ENCODE results near the gene ARHGAP1.
A peak's percentile ranks its signal among the peaks of the same experiment; 100 is the strongest.

The ARHGAP1 gene

DNA sequence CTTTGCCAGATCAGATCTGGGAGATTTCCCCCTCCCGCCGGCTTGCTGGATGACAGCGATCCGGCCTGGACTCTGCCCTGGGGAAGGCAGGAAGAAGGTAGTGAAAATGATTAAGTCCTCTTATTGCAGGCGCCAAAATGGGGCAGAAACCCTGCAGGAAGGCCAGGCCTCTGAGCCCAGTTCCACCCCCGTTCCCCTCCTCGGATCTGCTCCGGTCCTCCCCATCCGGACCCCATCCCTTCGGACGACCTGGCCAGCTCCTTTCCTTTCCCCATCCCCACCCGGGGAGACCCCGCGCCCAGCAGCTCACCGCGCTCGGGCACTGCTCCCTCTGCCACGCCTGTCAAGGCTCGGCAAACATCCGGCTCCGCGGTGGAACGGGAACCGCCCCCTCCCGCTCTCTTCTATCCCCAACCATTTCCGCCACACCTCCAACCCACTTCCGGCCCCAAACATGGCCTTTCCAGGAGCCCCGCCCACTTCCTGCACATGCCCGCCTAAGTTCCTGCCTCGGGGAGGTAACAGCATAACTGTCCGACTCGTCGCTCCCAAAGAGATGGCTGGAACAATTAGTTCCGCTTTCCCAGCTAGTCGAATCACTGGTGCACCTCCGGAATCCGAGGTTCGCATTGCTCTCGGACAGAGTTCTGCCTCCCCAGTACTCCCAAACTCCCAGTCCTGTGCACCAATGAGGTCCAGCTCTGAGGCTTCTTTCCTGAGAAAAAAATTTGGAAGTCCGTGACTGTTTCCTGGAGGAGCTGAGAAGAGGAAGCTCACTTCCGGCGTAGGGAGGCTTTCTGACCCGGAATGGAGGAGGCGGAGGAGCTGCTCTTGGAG lies at the start of gene ARHGAP1, which contains the start of gene ZNF408:
Gene ARHGAP1, minus strand, starts transcription at position 379 of the 837 bp plus-strand sequence. CDS start 4,512 bp downstream, outside the sequence.
Gene ZNF408, plus strand, starts transcription at position 791 of the 837 bp plus-strand sequence. Its CDS starts 17 bp downstream, at position 808.
- DNase-seq = peak; percentile 99

DNA sequence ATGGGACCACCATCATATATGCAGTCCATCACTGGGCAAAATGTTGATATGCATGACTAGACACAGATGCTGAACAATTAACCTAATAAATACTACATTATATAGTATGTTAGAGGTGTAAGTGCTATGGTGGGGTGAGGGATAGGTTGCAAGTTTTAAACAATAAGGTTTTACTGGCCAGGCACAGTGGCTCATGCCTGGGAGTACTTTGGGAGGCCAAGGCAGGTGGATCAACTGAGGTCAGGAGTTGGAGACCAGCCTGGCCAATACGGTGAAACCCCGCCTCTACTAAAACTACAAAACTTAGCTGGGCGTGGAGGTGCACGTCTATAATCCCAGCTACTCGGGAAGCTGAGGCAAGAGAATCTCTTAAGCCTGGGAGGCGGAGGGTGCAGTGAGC lies 46.7 kb upstream of the ARHGAP1 start:
- no peak for DNase-seq

DNA sequence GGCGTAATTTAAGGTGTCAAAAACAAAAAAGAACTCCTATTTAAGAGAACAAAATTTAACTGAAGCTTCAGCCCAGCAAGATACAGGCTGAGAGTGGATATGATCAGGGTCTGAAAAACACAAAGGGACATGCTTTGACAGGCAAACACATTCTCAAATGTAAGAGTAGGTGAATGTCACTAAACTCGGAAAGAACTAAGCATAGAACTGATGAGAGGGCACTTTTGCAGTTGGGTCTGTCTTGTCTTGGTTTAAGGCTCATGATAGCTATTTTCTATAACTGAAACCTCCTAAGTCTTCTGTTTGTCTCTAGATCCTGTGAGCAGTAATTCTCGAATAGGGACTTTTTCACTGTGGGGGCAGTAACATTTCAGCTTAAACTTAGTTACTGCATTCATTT lies 45.6 kb upstream of the ARHGAP1 start:
- no peak for DNase-seq

DNA sequence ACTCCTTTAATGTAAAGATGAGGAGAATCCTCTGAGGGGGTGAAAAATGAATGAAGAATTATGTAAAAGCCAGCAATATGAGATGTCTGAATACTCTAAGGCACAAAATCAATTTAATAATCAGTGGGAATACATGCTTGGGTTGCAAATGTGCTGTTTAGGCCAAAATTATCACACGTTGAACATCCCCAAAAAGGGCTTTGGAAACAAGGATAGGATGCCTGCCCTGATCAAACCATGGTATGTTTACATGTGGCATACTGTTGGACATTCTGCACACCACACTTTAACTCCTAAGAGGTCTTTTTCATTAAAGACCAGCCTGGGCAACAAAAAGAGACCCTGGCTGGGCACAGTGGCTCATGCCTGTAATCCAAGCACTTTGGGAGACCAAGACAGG lies 44.9 kb upstream of the ARHGAP1 start:
- no peak for DNase-seq

DNA sequence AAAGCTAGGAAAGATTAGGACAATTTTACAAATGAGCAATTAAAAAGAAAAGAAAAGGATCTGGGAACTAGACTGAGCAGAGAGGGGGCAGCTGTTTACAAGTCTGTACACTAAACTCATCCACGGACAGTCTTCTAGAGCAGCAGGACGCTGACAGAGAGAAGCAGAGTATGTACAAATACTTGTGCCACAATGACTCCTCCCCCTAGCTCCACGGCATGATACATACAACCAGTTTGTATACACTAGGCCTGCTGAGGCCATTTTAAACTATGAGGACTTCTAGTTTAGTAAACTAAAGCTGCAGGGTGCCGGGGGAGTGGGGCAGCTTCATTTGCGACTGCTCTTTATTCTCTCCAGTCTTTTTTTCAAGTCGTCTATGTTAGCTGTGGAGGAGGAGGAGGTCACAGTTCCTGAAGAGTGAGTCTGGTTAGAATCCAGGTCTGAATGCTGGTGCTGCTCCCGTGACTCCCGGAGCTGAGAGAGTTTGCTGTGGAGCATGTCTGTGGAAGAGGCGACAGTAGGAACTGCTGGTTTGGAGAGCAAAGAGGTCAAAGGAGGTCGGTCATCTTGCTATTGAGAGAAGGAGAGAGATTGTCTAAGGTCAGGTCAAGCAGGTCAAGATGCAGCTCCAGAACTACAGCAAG lies 43.4 kb upstream of the ARHGAP1 start:
- DNase-seq = no peak

DNA sequence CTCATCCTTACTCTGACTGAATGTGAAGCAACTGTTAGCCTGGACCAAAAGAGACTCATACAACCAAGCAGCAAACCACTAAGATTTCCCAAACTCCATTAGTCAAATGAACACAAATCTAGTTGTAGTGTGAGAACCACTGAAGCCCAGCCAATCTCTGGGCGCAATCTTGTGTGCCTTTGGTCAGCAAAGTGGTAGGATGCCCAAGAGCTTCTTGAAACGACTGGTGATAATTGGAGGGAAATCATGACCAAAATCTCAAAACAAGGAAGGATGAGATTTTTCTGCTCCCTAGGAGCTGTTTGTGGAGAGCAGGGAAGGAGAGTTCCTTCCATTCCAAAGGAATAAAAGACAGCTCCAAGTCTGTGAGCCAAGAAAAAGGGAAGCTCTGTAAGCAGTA lies 42.6 kb upstream of the ARHGAP1 start:
- no peak for DNase-seq

DNA sequence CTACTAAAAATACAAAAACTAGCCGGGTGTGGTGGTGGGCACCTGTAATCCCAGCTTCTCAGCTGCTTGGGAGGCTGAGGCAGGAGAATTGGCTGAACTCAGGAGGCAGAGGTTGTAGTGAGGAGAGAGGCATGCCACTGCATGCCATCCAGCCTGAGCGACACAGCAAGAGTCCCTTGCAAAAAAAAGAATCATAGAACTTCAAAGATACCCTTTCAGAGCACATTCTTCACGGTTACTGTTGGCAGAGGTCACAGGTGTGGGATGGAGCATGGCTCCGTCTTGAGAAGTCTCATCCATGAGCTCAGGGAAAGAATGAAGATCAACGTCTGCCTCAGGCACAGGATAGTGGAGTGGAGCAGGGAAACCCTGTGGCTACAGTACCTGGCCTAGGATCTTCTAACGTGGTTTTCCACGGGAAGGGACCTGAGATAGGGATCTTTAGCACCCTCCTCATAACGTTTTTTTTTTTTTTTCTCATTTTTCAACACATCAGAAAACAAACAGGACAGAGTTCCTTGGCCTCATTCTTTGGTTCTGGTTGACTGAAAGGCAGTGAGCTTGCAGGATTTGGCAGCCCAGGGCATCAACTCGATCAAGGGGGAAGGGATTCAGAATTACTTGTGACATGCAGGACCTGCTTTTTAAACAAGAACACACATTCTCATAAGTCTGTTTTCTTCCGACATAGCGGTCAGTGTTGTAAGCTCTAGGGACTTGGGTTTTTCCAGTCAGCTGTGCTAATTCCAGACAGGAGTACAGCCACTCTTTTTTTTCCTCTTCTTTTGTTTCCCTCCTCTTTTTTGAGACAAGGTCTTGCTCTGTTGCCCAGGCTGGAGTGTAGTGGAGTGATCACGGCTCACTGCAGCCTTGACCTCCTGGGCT lies 41.4 kb upstream of the ARHGAP1 start:
- no peak for DNase-seq

DNA sequence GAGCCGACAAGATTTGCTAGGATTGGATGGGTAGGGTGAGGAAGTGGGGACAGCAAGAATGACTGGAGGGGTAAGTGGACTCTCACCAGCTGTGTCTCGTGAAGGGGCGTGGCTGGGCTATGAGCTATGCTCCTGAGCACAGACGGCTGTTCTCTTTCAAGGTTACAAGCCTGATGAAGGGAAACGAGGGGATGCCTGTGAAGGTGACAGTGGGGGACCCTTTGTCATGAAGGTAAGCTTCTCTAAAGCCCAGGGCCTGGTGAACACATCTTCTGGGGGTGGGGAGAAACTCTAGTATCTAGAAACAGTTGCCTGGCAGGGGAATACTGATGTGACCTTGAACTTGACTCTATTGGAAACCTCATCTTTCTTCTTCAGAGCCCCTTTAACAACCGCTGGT lies 38.5 kb upstream of the ARHGAP1 start:
- DNase-seq = no peak

DNA sequence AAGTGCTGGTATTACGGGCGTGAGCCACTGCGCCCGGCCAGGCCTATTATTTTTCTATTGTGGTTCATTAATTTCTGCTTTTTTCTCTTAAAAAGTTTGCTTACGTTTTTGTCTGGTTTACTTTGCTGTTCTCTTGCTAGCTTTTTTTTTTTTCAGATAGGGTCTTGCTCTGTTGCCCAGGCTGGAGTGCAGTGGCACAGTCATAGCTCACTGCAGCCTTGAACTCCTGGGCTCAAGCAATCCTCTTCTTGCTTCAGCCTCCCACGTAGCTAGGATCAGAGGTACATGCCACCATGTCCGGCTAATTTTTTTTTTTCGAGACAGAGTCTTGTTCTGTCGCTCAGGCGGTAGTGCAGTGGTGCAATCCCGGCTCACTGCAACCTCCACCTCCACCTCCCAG lies 37.3 kb upstream of the ARHGAP1 start:
- DNase-seq = no peak

DNA sequence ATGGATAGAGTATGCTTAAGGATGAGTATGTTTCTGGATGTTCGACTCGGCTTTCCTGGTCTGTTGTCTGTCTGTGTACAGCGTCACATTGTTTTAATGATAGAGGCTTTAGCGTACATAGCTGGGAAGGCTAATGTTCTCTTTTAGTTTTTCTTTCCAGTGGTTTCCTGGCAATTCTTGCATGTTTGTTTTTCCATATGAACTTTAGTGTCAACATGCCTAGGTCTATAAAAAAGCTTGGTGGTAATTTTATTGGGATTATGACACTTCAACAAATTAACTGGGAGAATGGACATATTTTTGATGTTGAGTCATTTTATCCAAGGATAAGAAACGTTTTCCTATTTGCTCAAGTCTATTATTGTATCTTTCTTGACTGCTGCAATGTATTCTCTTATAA lies 36.2 kb upstream of the ARHGAP1 start:
- DNase-seq = no peak

DNA sequence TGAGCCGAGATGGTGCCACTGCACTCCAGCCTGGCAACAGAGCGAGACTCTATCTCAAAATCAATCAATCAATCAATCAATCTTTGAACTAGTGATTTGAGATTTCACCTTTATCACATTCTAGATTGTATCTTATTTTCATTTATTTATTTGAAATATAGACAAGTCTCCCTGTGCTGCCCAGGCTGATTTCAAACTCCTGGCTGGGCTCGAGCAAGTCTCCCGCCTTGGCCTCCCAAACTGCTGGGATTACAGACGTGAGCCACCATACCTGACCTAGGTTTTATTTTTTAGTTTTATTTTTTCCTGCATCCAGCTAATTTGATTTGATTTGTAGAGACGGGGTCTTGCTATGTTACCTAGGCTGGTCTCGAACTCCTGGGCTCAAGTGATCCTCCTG lies 35.7 kb upstream of the ARHGAP1 start:
- no peak for DNase-seq

DNA sequence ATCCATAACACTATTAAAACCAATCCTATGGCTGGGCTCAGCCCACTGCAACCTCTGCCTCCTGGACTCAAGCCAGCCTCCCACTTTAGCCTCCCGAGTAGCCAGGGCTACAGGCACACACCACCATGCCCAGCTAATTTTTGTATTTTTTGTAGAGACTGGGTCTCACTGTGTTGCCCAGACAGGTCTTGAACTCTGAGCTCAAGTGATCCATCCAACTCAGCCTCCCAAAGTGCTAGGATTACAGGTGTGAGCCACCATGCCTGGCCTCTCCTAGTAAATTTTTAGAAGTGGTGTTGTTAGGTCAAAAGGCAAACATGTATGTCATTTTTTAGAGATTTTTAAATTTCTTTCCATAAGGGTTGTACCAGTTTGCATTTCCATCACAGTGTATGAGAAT lies 32.8 kb upstream of the ARHGAP1 start:
- DNase-seq = no peak

DNA sequence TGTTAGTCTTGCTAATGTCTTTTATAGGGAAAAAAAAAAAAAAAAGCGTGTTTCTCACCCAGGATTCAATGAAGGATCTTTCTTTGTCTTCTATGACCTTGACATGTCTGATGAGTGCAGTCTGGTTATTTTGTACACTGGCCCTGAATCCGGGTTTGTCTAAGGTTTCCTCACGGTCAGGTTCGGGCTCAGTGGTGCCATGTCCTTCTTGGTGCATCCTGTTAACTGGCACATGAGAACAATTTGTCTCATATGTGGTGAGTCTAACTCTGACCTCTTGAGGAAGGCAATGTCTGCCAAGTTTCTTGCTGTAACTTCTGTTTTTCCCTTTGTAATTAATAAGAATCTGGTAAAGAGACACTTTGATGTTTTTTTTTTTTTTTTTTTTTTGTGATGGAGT lies 31.1 kb upstream of the ARHGAP1 start:
- DNase-seq = no peak

DNA sequence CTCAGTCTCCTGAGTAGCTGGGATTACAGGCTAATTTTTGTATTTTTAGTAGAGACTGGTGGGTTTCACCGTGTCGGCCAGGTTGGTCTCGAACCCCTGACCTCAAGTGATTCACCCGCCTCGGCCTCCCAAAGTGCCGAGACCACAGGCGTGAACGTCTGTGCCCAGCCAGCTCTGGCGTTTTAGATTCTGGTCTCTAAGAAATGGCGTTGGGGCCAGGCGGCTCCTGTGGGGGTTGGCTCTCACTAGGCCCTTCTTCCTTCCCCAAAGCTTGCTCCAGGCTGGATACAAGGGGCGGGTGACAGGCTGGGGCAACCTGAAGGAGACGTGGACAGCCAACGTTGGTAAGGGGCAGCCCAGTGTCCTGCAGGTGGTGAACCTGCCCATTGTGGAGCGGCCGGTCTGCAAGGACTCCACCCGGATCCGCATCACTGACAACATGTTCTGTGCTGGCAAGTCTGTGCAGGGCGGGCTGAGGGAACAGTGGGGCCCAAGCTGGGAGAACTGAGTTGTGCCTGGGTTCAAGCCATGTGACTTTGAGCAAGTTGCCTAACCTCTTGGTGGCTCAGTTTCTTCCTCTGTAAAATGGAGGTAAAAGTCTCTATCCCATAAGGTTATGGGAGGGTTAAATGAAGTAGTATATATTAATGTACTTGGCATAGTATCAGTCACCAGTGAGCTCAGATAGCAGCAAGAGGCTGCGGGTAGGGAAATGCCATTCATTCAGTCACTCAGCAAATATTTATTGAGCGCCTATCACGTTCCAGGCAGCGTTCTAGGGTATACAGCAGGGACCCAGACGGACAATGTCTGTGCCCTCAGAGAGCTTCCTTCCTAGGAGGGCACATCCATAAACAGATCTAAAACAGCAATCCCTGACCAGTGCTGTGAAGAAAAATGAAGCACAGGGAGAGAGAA lies 28.9 kb upstream of the ARHGAP1 start:
- no peak for DNase-seq

DNA sequence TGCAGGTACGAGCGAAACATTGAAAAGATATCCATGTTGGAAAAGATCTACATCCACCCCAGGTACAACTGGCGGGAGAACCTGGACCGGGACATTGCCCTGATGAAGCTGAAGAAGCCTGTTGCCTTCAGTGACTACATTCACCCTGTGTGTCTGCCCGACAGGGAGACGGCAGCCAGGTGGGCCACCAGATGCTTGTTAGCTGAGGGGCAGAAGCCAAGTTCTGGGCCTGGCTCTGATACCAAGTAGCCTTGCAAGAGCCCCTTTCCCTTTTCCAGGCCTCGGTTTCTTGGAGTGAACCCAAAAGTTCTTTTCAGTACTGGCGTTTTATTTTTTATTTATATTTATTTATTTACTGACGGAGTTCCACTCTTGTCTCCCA lies 28.2 kb upstream of the ARHGAP1 start:
- DNase-seq = no peak

DNA sequence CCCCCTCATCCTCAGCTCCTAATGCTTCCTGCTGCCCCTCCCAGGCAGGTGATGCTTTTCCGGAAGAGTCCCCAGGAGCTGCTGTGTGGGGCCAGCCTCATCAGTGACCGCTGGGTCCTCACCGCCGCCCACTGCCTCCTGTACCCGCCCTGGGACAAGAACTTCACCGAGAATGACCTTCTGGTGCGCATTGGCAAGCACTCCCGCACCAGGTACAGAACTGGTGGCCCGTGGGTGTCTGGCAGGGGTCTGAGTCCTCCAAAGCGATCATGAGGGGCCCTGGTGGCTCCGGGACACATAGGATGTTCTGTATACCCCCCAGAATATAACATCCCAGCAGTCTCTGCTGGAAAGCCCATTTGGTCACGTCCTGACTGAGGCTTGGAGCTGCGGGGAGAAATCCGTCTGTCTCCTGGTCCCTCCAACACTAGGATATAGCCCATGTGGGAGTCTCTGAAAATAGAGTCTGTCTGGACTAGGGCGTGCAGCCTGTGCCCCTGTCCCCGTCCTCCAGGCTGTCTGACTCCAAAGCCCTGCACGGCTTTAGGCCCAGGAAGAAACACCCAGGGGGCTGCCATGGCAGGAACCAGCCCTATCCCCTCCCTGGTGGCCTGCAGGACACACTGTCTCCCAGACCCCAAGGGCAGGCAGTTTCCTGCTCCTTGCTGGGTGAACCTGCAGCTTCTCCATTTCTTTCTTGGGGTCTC lies 27.7 kb upstream of the ARHGAP1 start:
- no peak for DNase-seq

DNA sequence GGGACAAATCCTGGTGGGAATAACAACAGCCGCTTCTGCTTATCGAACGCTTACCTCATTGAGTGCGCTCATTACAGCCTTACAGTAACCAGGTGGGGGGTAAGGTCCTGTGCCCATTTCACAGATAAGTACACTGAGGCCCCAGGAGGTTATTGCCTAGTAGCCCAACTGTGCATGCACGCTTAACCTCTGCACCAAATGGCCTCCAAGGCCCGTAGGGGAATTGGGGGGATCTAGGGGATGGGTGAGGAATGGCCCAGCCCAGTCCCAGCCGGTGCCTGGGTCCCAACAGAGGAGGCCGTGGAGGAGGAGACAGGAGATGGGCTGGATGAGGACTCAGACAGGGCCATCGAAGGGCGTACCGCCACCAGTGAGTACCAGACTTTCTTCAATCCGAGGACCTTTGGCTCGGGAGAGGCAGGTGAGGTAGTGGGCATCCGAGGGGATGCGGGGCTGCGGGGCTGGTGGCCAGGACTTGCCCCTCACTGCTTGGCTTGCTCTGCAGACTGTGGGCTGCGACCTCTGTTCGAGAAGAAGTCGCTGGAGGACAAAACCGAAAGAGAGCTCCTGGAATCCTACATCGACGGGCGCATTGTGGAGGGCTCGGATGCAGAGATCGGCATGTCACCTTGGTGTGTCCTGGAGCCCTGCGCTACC lies 25.9 kb upstream of the ARHGAP1 start:
- no peak for DNase-seq

DNA sequence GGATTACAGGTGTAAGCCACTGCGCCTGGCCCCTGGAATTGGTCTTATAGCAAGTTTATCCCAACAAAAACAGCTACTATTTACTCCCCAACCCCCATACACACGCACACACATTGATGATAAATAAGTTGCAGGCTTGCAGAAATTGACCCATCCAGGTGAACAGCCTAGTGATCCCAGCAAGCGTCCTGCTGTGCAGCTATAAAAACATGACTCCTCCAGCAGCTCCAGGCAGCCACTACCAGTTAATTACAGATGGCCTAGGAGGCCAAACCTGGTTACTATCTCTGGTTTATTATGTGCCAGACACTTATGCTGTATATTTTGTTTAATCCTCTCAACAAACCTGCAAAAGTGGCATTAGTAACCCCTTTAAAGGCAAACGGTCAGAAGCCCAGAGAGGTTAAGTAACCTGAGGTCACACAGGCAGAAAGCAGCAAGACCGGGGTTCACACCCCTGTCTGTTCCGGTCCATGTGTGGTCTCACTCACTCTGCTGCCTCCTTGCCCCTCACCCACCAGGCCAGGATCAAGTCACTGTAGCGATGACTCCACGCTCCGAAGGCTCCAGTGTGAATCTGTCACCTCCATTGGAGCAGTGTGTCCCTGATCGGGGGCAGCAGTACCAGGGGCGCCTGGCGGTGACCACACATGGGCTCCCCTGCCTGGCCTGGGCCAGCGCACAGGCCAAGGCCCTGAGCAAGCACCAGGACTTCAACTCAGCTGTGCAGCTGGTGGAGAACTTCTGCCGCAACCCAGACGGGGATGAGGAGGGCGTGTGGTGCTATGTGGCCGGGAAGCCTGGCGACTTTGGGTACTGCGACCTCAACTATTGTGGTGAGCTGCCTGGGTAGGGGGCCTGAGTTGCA lies 25.2 kb upstream of the ARHGAP1 start:
- no peak for DNase-seq

DNA sequence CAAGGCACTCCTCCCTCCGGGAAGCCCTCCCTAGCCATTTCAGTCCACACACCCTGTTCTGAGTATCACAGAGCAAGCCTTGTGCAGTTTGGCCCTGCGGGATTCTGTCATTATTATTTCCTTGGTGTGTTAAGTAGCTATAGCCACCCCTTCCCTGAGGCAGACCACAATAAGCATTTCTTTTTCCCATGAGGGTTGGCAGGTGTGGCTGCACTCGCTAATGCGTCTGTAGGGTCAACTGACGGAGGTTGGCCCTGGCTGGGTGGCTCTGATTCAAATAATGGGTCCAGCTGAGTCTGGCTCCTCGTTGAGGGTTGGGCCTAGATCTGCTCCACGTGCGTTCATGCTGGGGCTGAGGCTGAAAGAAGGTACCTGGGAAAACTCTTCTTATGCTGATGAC lies 23.7 kb upstream of the ARHGAP1 start:
- DNase-seq = no peak

DNA sequence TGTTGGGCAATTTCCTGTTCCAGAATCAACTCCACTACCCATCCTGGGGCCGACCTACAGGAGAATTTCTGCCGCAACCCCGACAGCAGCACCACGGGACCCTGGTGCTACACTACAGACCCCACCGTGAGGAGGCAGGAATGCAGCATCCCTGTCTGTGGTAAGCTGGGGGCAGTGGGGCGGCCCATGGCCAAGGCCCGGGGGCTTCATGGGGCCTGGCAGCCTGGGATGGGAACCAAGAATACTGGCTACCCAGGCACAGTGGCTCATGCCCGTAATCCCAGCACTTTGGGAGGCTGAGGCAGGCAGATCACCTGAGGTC lies 22.9 kb upstream of the ARHGAP1 start:
- DNase-seq = no peak

All from CD4-positive, alpha-beta T cell treated with Interleukin-21 for 1 hour (primary cell).